ENCODE results near the gene EFNA5.

The EFNA5 gene

DNA sequence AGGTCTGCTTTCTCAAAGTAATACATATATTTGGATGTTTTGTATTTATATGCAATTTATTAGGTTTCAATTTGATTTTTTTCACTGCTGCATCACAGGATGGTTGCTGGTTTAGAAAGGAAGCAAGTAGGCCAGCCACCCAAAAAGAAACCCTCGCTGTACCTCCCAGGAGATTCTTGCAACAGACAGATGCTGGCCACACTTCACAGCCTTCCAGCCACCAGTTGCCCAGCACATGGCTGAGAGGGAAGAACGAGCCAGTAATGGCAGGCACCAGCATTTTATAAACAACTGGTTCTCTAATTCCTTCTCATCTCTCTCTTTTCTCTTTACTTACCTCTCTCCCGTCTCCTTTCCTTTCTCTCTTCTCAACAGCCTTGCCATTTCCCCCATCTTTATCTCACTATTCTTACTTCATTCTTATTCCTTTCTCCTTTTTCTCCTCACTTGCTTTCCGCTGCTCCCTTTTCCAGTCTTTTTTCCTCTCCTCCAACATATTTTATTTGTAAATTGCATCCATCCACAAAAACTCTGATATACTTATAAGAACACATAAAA, 38.9 kb downstream of the EFNA5 start:
- Histone ChIP-seq H3K4me3 (ENCODE audit: low read depth, low read length) (no peak overlapping the region), H3K36me3 (ENCODE audit: control insufficient read depth in 2 of 2, insufficient read depth in 1 of 2, low read length in 2 of 2) (no peaks in the 10 kb centered on the region; a peak in 1 of 3 replicates), H3K27ac (ENCODE audit: extremely low read depth, low read depth, low read length) (no peak overlapping the region), H3K9me3 (ENCODE audit: control insufficient read depth, insufficient read depth, low read depth, low read length) (no peaks in the 10 kb centered on the region), H3K4me1 (ENCODE audit: control insufficient read depth, insufficient read depth, low read length) (peaks cover 28% of the 10 kb centered on the region)
- POLR2A ChIA-PET, result no interaction called here
- CTCF ChIA-PET, result no interaction called here
- TF ChIP-seq ZNF660 (tag by site-specific recombination; IDR thresholded peaks at IDR 0.05) (no peak), ZNF175 (tag by site-specific recombination; IDR thresholded peaks at IDR 0.05) (no peak), ZNF202 (tag by site-specific recombination; IDR thresholded peaks at IDR 0.05; ENCODE audit: borderline replicate concordance) (no peak), ZNF561 (tag by site-specific recombination; IDR thresholded peaks at IDR 0.05; ENCODE audit: borderline replicate concordance) (no peak), ZNF362 (tag by site-specific recombination; IDR thresholded peaks at IDR 0.05) (no peak), ZNF19 (tag by site-specific recombination; IDR thresholded peaks at IDR 0.05; ENCODE audit: low read depth) (no peak), ZNF274 (IDR thresholded peaks at IDR 0.05; ENCODE audit: low read length) (no peak), ZNF274 (tag by site-specific recombination; IDR thresholded peaks at IDR 0.05; ENCODE audit: borderline replicate concordance) (no peak), BCL6B (tag by site-specific recombination; IDR thresholded peaks at IDR 0.05) (no peak), ZNF747 (tag by site-specific recombination; IDR thresholded peaks at IDR 0.05) (no peak), ATF2 (tag by site-specific recombination; IDR thresholded peaks at IDR 0.05; ENCODE audit: low read depth) (no peak), PRDM1 (tag by site-specific recombination; IDR thresholded peaks at IDR 0.05) (peak; percentile 91), ZNF211 (tag by site-specific recombination; IDR thresholded peaks at IDR 0.05; ENCODE audit: low read depth) (no peak), ZNF26 (tag by site-specific recombination; IDR thresholded peaks at IDR 0.05) (no peak), FEZF1 (tag by site-specific recombination; IDR thresholded peaks at IDR 0.05) (no peak), SCRT2 (tag by site-specific recombination; IDR thresholded peaks at IDR 0.05) (peak; percentile 89), YY2 (tag by site-specific recombination; IDR thresholded peaks at IDR 0.05) (no peak), ZFHX2 (tag by site-specific recombination; conservative IDR thresholded peaks at IDR 0.05) (no peak), ZNF510 (tag by site-specific recombination; IDR thresholded peaks at IDR 0.05; ENCODE audit: insufficient replicate concordance) (no peak)
- TF ChIP-seq, protein P1, sequence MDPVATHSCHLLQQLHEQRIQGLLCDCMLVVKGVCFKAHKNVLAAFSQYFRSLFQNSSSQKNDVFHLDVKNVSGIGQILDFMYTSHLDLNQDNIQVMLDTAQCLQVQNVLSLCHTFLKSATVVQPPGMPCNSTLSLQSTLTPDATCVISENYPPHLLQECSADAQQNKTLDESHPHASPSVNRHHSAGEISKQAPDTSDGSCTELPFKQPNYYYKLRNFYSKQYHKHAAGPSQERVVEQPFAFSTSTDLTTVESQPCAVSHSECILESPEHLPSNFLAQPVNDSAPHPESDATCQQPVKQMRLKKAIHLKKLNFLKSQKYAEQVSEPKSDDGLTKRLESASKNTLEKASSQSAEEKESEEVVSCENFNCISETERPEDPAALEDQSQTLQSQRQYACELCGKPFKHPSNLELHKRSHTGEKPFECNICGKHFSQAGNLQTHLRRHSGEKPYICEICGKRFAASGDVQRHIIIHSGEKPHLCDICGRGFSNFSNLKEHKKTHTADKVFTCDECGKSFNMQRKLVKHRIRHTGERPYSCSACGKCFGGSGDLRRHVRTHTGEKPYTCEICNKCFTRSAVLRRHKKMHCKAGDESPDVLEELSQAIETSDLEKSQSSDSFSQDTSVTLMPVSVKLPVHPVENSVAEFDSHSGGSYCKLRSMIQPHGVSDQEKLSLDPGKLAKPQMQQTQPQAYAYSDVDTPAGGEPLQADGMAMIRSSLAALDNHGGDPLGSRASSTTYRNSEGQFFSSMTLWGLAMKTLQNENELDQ (tag by site-specific recombination; IDR thresholded peaks at IDR 0.05; ENCODE audit: low read depth), result no peak
- TF ChIP-seq, protein P2, sequence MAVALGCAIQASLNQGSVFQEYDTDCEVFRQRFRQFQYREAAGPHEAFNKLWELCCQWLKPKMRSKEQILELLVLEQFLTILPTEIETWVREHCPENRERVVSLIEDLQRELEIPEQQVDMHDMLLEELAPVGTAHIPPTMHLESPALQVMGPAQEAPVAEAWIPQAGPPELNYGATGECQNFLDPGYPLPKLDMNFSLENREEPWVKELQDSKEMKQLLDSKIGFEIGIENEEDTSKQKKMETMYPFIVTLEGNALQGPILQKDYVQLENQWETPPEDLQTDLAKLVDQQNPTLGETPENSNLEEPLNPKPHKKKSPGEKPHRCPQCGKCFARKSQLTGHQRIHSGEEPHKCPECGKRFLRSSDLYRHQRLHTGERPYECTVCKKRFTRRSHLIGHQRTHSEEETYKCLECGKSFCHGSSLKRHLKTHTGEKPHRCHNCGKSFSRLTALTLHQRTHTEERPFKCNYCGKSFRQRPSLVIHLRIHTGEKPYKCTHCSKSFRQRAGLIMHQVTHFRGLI (tag by site-specific recombination; IDR thresholded peaks at IDR 0.05), result no peak
- TF ChIP-seq, protein P3, sequence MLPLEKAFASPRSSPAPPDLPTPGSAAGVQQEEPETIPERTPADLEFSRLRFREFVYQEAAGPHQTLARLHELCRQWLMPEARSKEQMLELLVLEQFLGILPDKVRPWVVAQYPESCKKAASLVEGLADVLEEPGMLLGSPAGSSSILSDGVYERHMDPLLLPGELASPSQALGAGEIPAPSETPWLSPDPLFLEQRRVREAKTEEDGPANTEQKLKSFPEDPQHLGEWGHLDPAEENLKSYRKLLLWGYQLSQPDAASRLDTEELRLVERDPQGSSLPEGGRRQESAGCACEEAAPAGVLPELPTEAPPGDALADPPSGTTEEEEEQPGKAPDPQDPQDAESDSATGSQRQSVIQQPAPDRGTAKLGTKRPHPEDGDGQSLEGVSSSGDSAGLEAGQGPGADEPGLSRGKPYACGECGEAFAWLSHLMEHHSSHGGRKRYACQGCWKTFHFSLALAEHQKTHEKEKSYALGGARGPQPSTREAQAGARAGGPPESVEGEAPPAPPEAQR (tag by site-specific recombination; IDR thresholded peaks at IDR 0.05), result no peak
- TF ChIP-seq, protein P4, sequence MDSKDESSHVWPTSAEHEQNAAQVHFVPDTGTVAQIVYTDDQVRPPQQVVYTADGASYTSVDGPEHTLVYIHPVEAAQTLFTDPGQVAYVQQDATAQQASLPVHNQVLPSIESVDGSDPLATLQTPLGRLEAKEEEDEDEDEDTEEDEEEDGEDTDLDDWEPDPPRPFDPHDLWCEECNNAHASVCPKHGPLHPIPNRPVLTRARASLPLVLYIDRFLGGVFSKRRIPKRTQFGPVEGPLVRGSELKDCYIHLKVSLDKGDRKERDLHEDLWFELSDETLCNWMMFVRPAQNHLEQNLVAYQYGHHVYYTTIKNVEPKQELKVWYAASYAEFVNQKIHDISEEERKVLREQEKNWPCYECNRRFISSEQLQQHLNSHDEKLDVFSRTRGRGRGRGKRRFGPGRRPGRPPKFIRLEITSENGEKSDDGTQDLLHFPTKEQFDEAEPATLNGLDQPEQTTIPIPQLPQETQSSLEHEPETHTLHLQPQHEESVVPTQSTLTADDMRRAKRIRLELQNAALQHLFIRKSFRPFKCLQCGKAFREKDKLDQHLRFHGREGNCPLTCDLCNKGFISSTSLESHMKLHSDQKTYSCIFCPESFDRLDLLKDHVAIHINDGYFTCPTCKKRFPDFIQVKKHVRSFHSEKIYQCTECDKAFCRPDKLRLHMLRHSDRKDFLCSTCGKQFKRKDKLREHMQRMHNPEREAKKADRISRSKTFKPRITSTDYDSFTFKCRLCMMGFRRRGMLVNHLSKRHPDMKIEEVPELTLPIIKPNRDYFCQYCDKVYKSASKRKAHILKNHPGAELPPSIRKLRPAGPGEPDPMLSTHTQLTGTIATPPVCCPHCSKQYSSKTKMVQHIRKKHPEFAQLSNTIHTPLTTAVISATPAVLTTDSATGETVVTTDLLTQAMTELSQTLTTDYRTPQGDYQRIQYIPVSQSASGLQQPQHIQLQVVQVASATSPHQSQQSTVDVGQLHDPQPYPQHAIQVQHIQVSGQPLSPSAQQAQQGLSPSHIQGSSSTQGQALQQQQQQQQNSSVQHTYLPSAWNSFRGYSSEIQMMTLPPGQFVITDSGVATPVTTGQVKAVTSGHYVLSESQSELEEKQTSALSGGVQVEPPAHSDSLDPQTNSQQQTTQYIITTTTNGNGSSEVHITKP (tag by site-specific recombination; IDR thresholded peaks at IDR 0.05), result no peak

All from HEK293 (cell line).